HepG2 (cell line): ENCODE results near the gene ALKBH2. TPM values are rescaled to one million over a fixed set of nuclear protein-coding genes. Genes with fewer than 3 reads are reported as not detected.

Experiments used
- ATAC-seq: fragments of 200-7000 bp; cut with Tn5 transposase; 3 replicates; pipeline ENCODE4 v1.9.1; 2020; ENCODE audit warnings: mild to moderate bottlenecking, moderate library complexity
- BruUV-seq: library from RNA; stranded (reverse); fragments of 400-500 nt; replicated peaks from 2 replicates; lab custom pipeline; 2021; lab: Mats Ljungman, UMichigan
- CTCF ChIA-PET: fragments of 300-600 bp; formaldehyde crosslinking; extraction: SDS; loops from one replicate; lab custom pipeline; 2021; ENCODE audit warnings: low total read pairs, inconsistent platforms, low intra/inter-chr PET ratio; lab: Yijun Ruan, JAX
- POLR2A ChIA-PET: fragments of 350-600 bp; sonication (Branson Sonifier 250); formaldehyde crosslinking; loops from one replicate; lab custom pipeline; 2020; ENCODE audit warnings: antibody characterized with exemption, inconsistent platforms; lab: Yijun Ruan, JAX
- DNase-seq: peaks from one replicate; pipeline ENCODE4 v3.0.0-alpha.2; 2015; ENCODE audit warnings: low spot score
- FAIRE-seq: peaks from 3 replicates; lab custom pipeline; 2011; peaks lifted over from hg19 to GRCh38; lab: Jason Lieb, UNC
- H2AFZ ChIP-seq: one replicate; pipeline ENCODE4 v1.6.1; 2011; ENCODE audit warnings: low read length, inconsistent platforms
- H3K27ac ChIP-seq: fragments of 300-600 bp; 3 replicates; pipeline ENCODE4 v1.8.0; 2011; ENCODE audit warnings: mixed run types, mild to moderate bottlenecking, mixed read lengths, low read length, inconsistent platforms; ENCODE audit not compliant: insufficient read depth; ENCODE audit errors: extremely low read length
- H3K27me3 ChIP-seq, 2 experiments: fragments of 200-600 bp in 1 of 2; 2 replicates in 1 of 2; 3 replicates in 1 of 2; pipeline versions ENCODE4 v1.6.0 to v1.8.0; 2011; ENCODE audit warnings: low read length in 2 of 2, mild to moderate bottlenecking in 2 of 2, moderate library complexity in 2 of 2, inconsistent platforms in 1 of 2; ENCODE audit not compliant: insufficient read depth in 2 of 2, control insufficient read depth in 1 of 2
- H3K36me3 ChIP-seq, 2 experiments: fragments of 200-600 bp in 1 of 2; replicated peaks in 1 of 2; 2 replicates in 1 of 2; 3 replicates in 1 of 2; pipeline versions ENCODE4 v1.5.1 to v1.8.0; 2011; ENCODE audit warnings: low read length in 2 of 2, inconsistent platforms in 1 of 2; ENCODE audit not compliant: insufficient read depth in 2 of 2, control insufficient read depth in 1 of 2
- H3K4me1 ChIP-seq: 2 replicates; pipeline ENCODE4 v1.5.1; 2012; ENCODE audit warnings: low read length, inconsistent platforms; ENCODE audit not compliant: insufficient read depth
- H3K4me2 ChIP-seq: 2 replicates; pipeline ENCODE4 v1.6.0; 2011; ENCODE audit warnings: low read depth, low read length, inconsistent platforms
- H3K4me3 ChIP-seq, 3 experiments: fragments of 200-600 bp in 1 of 3; sonication (generic), shearing (Covaris generic) in 1 of 3; replicated peaks in 1 of 3; 2 replicates each; pipeline ENCODE4 v1.5.1; 2011 to 2016; ENCODE audit warnings: low read length in 3 of 3, inconsistent platforms in 2 of 3, low read depth in 2 of 3, mild to moderate bottlenecking in 2 of 3, control low read depth in 1 of 3, mixed read lengths in 1 of 3; ENCODE audit not compliant: insufficient read depth in 1 of 3
- H3K79me2 ChIP-seq: one replicate; pipeline ENCODE4 v1.6.1; 2011; ENCODE audit warnings: low read length, inconsistent platforms; ENCODE audit not compliant: insufficient read depth
- H3K9ac ChIP-seq: 2 replicates; pipeline ENCODE4 v1.6.0; 2011; ENCODE audit warnings: mild to moderate bottlenecking, low read depth, low read length, inconsistent platforms; ENCODE audit not compliant: insufficient read depth
- H3K9me3 ChIP-seq: 2 replicates; pipeline ENCODE4 v1.5.1; 2012; ENCODE audit warnings: mild to moderate bottlenecking, low read length
- H4K20me1 ChIP-seq: 2 replicates; pipeline ENCODE4 v1.6.0; 2011; ENCODE audit warnings: inconsistent platforms, mild to moderate bottlenecking, low read length, moderate library complexity; ENCODE audit not compliant: insufficient read depth
- CREB1 ChIP-seq, 2 experiments: fragments of 450-650 bp in 1 of 2; IDR thresholded peaks; 2 replicates each; pipeline ENCODE4 v1.6.1; 2016 to 2017; ENCODE audit warnings: control low read depth in 1 of 2, mild to moderate bottlenecking in 1 of 2, missing compliant biosample characterization in 1 of 2, missing genetic modification characterization in 1 of 2
- ETV6 ChIP-seq: sonication (generic); formaldehyde crosslinking; conservative IDR thresholded peaks from 2 replicates; pipeline ENCODE4 v1.4.0; 2020; ENCODE audit warnings: missing genetic modification reagents
- EZH2 ChIP-seq: conservative IDR thresholded peaks from 2 replicates; pipeline ENCODE4 v1.6.1; 2012; ENCODE audit warnings: mild to moderate bottlenecking, low read depth, low read length, moderate library complexity
- GATAD2A ChIP-seq: IDR thresholded peaks from 2 replicates; pipeline ENCODE4 v1.6.1; 2016
- HNF4A ChIP-seq: sonication (generic); formaldehyde crosslinking; IDR thresholded peaks from 2 replicates; pipeline ENCODE4 v1.4.0; 2020; ENCODE audit warnings: missing genetic modification reagents
- MTA3 ChIP-seq: sonication (generic); formaldehyde crosslinking; IDR thresholded peaks from 2 replicates; pipeline ENCODE4 v1.4.0; 2020; ENCODE audit warnings: missing genetic modification reagents
- NFRKB ChIP-seq: fragments of 450-650 bp; IDR thresholded peaks from 2 replicates; pipeline ENCODE4 v1.6.1; 2017
- PHF20 ChIP-seq: sonication (generic); formaldehyde crosslinking; IDR thresholded peaks from 2 replicates; pipeline ENCODE4 v1.5.0; 2020; ENCODE audit warnings: mild to moderate bottlenecking, missing genetic modification reagents
- RXRA ChIP-seq: sonication (generic); formaldehyde crosslinking; IDR thresholded peaks from 2 replicates; pipeline ENCODE4 v1.5.1; 2020; ENCODE audit warnings: missing genetic modification reagents
- RXRB ChIP-seq: IDR thresholded peaks from 2 replicates; pipeline ENCODE4 v1.6.1; 2016; ENCODE audit warnings: borderline replicate concordance, missing genetic modification reagents, missing compliant biosample characterization
- ZBTB21 ChIP-seq: sonication (generic); formaldehyde crosslinking; IDR thresholded peaks from 2 replicates; pipeline ENCODE4 v1.4.0; 2020; ENCODE audit warnings: missing genetic modification reagents
- ZFY ChIP-seq: sonication (generic); formaldehyde crosslinking; IDR thresholded peaks from 2 replicates; pipeline ENCODE4 v1.4.0; 2020; ENCODE audit warnings: missing genetic modification reagents
- ZKSCAN5 ChIP-seq: sonication (generic); formaldehyde crosslinking; IDR thresholded peaks from 2 replicates; pipeline ENCODE4 v1.5.1; 2020; ENCODE audit warnings: mild to moderate bottlenecking, missing genetic modification reagents
- ZNF234 ChIP-seq: sonication (generic); formaldehyde crosslinking; conservative IDR thresholded peaks from 2 replicates; pipeline ENCODE4 v1.5.1; 2020; ENCODE audit warnings: mild to moderate bottlenecking, missing genetic modification reagents
- WGBS: methylation state at CpG from one replicate; pipeline ENCODE4 v1.1.6; 2017; ENCODE audit warnings: low lambda C conversion rate; 5-methylcytosine and 5-hydroxymethylcytosine counted together
- in situ Hi-C: cut with HindIII; loops from 2 replicates; pipeline ENCODE4 v1.10.0; 2017; ENCODE audit warnings: low pct_unique_long_range_greater_than_20kb; ENCODE audit not compliant: extremely low pct_ligation_motif_present
- intact Hi-C: fragments of 100-400 bp; cut with micrococcal nuclease; formaldehyde crosslinking; loops from one replicate; pipeline ENCODE4 v1.10.0; 2022; ENCODE audit not compliant: unreplicated experiment
- polyA plus RNA-seq, 8 experiments: library from polyadenylated mRNA; depleted of rRNA in 3 of 8; stranded (reverse) in 7 of 8; unstranded in 1 of 8; fragments of >200 nt; fragmentation: Illumina TruSeq in 4 of 8; extraction: Trizol in 4 of 8; gene quantifications; 2 replicates each; pipeline versions ENCODE4 v1.2.1 to v1.2.3, GENCODE V29; 2011 to 2016; ENCODE audit warnings: low read depth in 4 of 8, missing spikeins in 1 of 8, mixed read lengths in 1 of 8; ENCODE audit not compliant: insufficient read depth in 1 of 8
- total RNA-seq, 5 experiments: library from RNA; depleted of rRNA; stranded (reverse); fragments of >200 nt; fragmentation: Illumina TruSeq; extraction: Trizol; gene quantifications; 2 replicates each; pipeline ENCODE4 v1.2.3, GENCODE V29; 2016; ENCODE audit warnings: low read depth in 1 of 5
- TF ChIP-seq, protein P1 (sequence below): sonication (generic); formaldehyde crosslinking; IDR thresholded peaks from 2 replicates; pipeline ENCODE4 v1.5.1; 2020; ENCODE audit warnings: mild to moderate bottlenecking, missing genetic modification reagents
- TF ChIP-seq, protein P2 (sequence below): sonication (generic); formaldehyde crosslinking; IDR thresholded peaks from 2 replicates; pipeline ENCODE4 v1.9.0; 2021; ENCODE audit warnings: missing genetic modification reagents, mild to moderate bottlenecking, borderline replicate concordance

The ALKBH2 gene
- total and polyA plus RNA-seq, 2 of the 13 experiments (the other 11 are each of a cell fraction or from before 2014, with no cell fraction given), result 21.0 to 40.5 TPM

DNA sequence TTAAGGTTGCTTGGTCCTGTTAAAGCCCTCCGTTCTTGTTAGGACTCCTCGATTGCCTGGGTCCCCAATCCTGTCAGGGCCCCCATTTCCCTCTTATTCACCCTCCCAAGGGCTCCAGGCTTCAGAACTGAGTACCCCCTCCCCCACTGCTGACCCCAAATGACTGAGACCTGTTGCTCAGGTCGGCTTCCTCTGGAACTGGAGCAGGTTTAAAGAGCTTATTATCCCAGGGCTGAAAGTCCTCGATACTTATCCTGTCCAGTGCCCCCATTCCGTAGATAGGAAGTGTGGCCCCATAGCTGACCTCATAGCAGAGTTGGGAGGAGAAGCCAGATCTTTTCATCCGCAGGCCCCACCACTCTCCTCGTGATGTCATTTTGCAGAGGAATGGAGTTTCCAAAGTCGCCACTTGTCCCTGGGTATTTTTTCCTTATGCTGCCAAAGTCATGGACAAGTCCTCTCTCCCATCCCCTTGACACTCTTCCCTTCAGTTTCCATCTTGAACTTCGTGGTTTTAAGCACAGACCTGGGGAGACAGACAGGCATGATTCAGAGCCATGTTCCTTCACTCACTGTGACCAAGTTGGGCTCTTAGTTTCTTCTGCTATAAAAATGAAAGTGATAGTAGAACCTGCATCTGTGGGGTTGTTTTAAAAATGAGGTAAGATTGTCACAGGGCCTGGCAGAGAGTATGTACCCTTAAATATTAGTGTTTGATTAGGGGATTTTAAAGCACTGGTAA is 39.7 kb downstream of the ALKBH2 start:
- peaks cover 7% of the 10 kb centered on the region for H3K79me2 ChIP-seq
- DNase-seq (peak; percentile 49), ATAC-seq (peak; percentile 59), FAIRE-seq (peak; percentile 42)
- no TSS peak for BruUV-seq
- peaks cover 0 to 7% of the 10 kb centered on the region in 2 experiments; a peak in 3 of 5 replicates for H3K36me3 ChIP-seq
- H4K20me1 ChIP-seq, result no peaks in the 10 kb centered on the region
- POLR2A ChIA-PET, result interaction anchor here (0.7 to 0.8 kb wide), 2 partner anchors 8 to 16 kb away, joined by 3 to 5 read pairs; no protein-coding TSS in a partner anchor
- H3K4me1 ChIP-seq, result peaks cover 12% of the 10 kb centered on the region
- peak overlapping the region; percentile 96 for H3K4me2 ChIP-seq
- in situ Hi-C loops, result no loop called here
- peak overlapping the region; percentile 77 to 97 (median 92) for H3K4me3 ChIP-seq
- no peaks in the 10 kb centered on the region for H3K9me3 ChIP-seq
- peak overlapping the region; percentile 85 for H3K27ac ChIP-seq
- no peaks in the 10 kb centered on the region; a peak in 1 of 5 replicates for H3K27me3 ChIP-seq
- CTCF ChIA-PET, result no interaction called here
- H3K9ac ChIP-seq, result peak overlapping the region; percentile 84
- intact Hi-C loops, result loop anchor here (5.0 kb wide), 1 partner anchor 39 kb away; the partner anchor contains the start of gene ALKBH2
- peak overlapping the region; percentile 59 for H2AFZ ChIP-seq
- WGBS, result 1% methylated on average over 7 of the region's 9 CpGs
- TF ChIP-seq ETV6 (CRISPR knock-in tag) (0 out of 2 replicates have a peak, but pooled peaks have one; percentile 32), MTA3 (no peak), EZH2 (no peak), HNF4A (CRISPR knock-in tag) (0 out of 2 replicates have a peak, but pooled peaks have one; percentile 16), RXRA (CRISPR knock-in tag) (peak; percentile 46; the same call in 1 of the 2 replicates), ZBTB21 (CRISPR knock-in tag) (peak; percentile 61; the same call in 1 of the 2 replicates), PHF20 (CRISPR knock-in tag) (no peak), RXRB (CRISPR knock-in tag) (peak; percentile 46), ZFY (CRISPR knock-in tag) (no peak), ZKSCAN5 (CRISPR knock-in tag) (no peak), ZNF234 (CRISPR knock-in tag) (no peak), CREB1 (IDR thresholded peaks at IDR 0.05) (no peak), CREB1 (CRISPR knock-in tag; IDR thresholded peaks at IDR 0.05) (peak; percentile 48; the same call in 1 of the 2 replicates), GATAD2A (CRISPR knock-in tag) (peak; percentile 17; the same call in 1 of the 2 replicates), NFRKB (no peak)
- TF ChIP-seq, protein P1, sequence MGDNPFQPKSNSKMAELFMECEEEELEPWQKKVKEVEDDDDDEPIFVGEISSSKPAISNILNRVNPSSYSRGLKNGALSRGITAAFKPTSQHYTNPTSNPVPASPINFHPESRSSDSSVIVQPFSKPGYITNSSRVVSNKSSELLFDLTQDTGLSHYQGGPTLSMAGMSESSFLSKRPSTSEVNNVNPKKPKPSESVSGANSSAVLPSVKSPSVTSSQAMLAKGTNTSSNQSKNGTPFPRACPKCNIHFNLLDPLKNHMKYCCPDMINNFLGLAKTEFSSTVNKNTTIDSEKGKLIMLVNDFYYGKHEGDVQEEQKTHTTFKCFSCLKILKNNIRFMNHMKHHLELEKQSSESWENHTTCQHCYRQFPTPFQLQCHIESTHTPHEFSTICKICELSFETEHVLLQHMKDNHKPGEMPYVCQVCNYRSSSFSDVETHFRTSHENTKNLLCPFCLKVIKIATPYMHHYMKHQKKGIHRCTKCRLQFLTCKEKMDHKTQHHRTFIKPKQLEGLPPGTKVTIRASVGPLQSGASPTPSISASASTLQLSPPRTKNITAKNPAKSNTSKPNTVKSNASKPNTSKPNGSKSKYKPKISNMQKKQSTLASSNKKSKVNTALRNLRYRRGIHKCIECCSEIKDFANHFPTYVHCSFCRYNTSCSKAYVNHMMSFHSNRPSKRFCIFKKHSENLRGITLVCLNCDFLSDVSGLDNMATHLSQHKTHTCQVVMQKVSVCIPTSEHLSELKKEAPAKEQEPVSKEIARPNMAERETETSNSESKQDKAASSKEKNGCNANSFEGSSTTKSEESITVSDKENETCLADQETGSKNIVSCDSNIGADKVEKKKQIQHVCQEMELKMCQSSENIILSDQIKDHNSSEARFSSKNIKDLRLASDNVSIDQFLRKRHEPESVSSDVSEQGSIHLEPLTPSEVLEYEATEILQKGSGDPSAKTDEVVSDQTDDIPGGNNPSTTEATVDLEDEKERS (CRISPR knock-in tag), result no peak
- TF ChIP-seq, protein P2, sequence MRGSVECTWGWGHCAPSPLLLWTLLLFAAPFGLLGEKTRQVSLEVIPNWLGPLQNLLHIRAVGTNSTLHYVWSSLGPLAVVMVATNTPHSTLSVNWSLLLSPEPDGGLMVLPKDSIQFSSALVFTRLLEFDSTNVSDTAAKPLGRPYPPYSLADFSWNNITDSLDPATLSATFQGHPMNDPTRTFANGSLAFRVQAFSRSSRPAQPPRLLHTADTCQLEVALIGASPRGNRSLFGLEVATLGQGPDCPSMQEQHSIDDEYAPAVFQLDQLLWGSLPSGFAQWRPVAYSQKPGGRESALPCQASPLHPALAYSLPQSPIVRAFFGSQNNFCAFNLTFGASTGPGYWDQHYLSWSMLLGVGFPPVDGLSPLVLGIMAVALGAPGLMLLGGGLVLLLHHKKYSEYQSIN (CRISPR knock-in tag), result no peak
